ENCODE measurements around the gene RIMS3.

- TF ChIP-seq NFE2L1 (CRISPR knock-in tag; IDR thresholded peaks at IDR 0.05) (no peak), STAT6 (CRISPR knock-in tag; conservative IDR thresholded peaks at IDR 0.05; ENCODE audit: low read depth) (no peak), NR3C1 (CRISPR knock-in tag; conservative IDR thresholded peaks at IDR 0.05; ENCODE audit: low read depth) (no peak), CTCF (IDR thresholded peaks at IDR 0.05) (no peak), HMGXB4 (CRISPR knock-in tag; IDR thresholded peaks at IDR 0.05) (no peak), ZNF281 (CRISPR knock-in tag; IDR thresholded peaks at IDR 0.05) (no peak), ATF3 (CRISPR knock-in tag; conservative IDR thresholded peaks at IDR 0.05) (no peak), ZNF263 (CRISPR knock-in tag; IDR thresholded peaks at IDR 0.05; ENCODE audit: low read depth) (no peak), ZNF138 (CRISPR knock-in tag; conservative IDR thresholded peaks at IDR 0.05) (no peak), SP1 (CRISPR knock-in tag; conservative IDR thresholded peaks at IDR 0.05) (no peak), RELA (CRISPR knock-in tag; IDR thresholded peaks at IDR 0.05; ENCODE audit: borderline replicate concordance) (no peak), NFYB (CRISPR knock-in tag; conservative IDR thresholded peaks at IDR 0.05; ENCODE audit: low read depth) (no peak), GABPB1 (CRISPR knock-in tag; IDR thresholded peaks at IDR 0.05) (no peak), PRRX2 (CRISPR knock-in tag; IDR thresholded peaks at IDR 0.05) (no peak)
These were observed 32.0 kb downstream of the RIMS3 start for GRCh38 chr1:40633523-40633922.

Data from WTC11 (cell line).